IPS-20b (cell line): ENCODE data around the gene CACNA1D.

ENCODE experiments used
- H3K27ac ChIP-seq: one replicate; pipeline ENCODE4 v1.5.1; 2013; ENCODE audit warnings: low read length
- H3K27me3 ChIP-seq: 2 replicates; pipeline ENCODE4 v1.6.1; 2013; ENCODE audit warnings: mild to moderate bottlenecking, low read length, inconsistent platforms; ENCODE audit not compliant: insufficient read depth
- H3K36me3 ChIP-seq: 2 replicates; pipeline ENCODE4 v1.6.1; 2013; ENCODE audit warnings: low read depth, mild to moderate bottlenecking, inconsistent platforms, low read length, moderate library complexity; ENCODE audit not compliant: insufficient read depth
- H3K4me1 ChIP-seq: 2 replicates; pipeline ENCODE4 v1.6.1; 2013; ENCODE audit warnings: mild to moderate bottlenecking, control low read depth, inconsistent platforms, low read length, moderate library complexity; ENCODE audit not compliant: insufficient read depth
- H3K4me3 ChIP-seq: 2 replicates; pipeline ENCODE4 v1.5.1; 2013; ENCODE audit warnings: mild to moderate bottlenecking, low read length, inconsistent platforms
- H3K9ac ChIP-seq: 2 replicates; pipeline ENCODE4 v1.6.1; 2013; ENCODE audit warnings: low read depth, mild to moderate bottlenecking, inconsistent platforms, low read length, moderate library complexity
- H3K9me3 ChIP-seq: 2 replicates; pipeline ENCODE4 v1.6.1; 2013; ENCODE audit warnings: mild to moderate bottlenecking, low read depth, low read length, inconsistent platforms; ENCODE audit not compliant: insufficient read depth

Gene CACNA1D

DNA sequence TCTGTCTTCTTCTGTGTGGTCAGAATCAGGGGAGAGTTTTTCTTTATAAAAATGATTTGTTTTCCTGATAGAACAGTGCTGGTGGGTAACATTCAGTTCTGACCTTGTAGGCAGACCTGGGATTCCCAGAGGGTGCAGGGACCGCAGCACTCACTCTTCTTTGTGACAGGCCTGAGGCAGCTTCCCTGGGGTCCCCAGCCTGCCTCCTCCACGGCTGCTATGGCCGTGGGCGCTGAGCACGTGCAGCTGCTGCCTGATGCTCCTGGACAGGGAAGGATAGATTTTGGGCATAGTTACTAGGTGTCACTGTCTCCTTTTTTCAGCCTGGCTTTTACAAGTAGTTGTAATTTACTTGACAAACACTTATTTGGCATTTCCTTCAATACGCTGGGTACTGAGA lies 39.1 kb downstream of the CACNA1D start:
- Histone ChIP-seq H3K36me3 (no peaks in the 10 kb centered on the region), H3K4me1 (peaks cover 15% of the 10 kb centered on the region), H3K9ac (no peak overlapping the region), H3K9me3 (no peaks in the 10 kb centered on the region), H3K27me3 (no peaks in the 10 kb centered on the region), H3K27ac (no peak overlapping the region), H3K4me3 (no peak overlapping the region)

DNA sequence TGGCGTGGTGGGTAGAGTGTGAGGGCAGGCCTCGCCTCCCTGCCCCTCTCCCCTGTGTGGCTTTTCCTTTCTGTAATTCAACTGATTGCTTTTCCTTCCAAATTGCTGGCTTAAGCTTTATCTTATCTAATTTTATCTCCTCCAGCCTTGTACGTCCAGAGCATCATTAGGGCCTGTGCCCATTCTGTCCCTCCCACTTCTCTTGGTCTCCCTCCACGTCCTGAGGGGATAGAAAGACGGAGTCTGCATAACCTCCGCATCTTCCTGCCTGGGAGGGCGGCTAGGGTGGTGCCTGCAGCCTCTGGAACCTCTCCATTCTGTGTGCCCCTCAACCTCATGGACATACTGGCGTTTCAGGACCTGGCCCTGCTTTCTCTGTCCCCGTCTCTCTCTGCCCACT lies 39.8 kb downstream of the CACNA1D start:
- H3K9ac ChIP-seq, result no peak overlapping the region
- no peak overlapping the region for H3K4me3 ChIP-seq
- H3K27me3 ChIP-seq, result no peaks in the 10 kb centered on the region
- H3K9me3 ChIP-seq, result no peaks in the 10 kb centered on the region
- peaks cover 15% of the 10 kb centered on the region for H3K4me1 ChIP-seq
- no peak overlapping the region for H3K27ac ChIP-seq
- no peaks in the 10 kb centered on the region for H3K36me3 ChIP-seq

DNA sequence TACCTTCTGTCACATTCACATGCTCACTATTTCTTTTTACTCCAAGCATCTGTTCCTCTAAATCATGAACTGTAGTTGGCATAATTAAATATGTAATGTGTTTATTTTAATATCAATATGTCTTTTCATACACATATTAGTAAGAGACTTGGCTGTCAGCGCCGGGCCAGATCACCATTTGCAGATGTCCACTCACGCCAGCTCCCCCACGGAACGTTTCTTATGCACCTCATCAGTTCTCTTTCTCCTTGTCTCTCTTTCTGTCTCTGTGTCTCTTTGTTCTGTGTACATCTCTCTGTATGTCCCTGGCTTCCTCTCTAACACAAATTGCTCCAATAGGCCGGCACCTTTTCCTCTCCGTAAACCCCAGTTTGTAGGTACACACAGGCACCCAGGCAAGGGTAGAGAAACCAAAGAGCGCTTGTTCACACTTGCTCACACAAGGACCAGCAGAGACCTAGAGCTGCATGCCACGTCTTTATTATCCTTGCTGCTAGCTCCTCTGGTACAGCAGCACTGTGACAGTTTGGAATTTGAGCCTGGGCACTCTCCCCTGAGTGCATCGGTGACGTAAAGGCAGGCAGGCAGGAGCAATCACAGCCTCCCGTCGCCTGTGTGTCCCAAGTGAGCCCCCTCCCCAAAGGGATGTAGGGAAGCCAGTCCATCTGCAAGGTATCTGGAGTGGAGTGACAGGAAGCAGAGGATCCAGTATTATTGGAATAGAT lies 40.4 kb downstream of the CACNA1D start:
- H3K9ac ChIP-seq, result no peak overlapping the region
- no peak overlapping the region for H3K4me3 ChIP-seq
- no peaks in the 10 kb centered on the region for H3K9me3 ChIP-seq
- H3K36me3 ChIP-seq, result no peaks in the 10 kb centered on the region
- no peak overlapping the region for H3K27ac ChIP-seq
- H3K4me1 ChIP-seq, result peaks cover 15% of the 10 kb centered on the region
- H3K27me3 ChIP-seq, result no peaks in the 10 kb centered on the region

DNA sequence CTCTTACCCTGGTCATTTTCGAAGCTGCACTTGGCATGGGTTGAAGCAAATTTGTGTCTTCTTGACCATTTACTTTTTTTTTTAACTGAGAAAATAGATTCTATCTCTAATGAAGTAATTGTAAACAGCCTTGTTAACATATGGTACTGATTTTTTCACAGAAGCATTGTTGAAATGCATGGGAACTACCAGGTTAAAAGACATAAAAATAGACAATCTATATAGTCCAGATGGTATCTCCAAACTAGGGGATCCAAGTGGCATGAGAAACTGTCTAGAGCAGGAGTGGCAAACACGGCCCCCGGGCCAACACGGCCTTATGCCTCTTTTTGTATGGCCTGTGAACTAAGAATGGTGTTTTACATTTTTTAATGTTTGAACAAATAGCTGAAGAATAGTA lies 41.9 kb downstream of the CACNA1D start:
- no peaks in the 10 kb centered on the region for H3K27me3 ChIP-seq
- H3K9me3 ChIP-seq, result no peaks in the 10 kb centered on the region
- peaks cover 15% of the 10 kb centered on the region for H3K4me1 ChIP-seq
- no peak overlapping the region for H3K4me3 ChIP-seq
- no peak overlapping the region for H3K27ac ChIP-seq
- H3K36me3 ChIP-seq, result no peaks in the 10 kb centered on the region
- H3K9ac ChIP-seq, result no peak overlapping the region

DNA sequence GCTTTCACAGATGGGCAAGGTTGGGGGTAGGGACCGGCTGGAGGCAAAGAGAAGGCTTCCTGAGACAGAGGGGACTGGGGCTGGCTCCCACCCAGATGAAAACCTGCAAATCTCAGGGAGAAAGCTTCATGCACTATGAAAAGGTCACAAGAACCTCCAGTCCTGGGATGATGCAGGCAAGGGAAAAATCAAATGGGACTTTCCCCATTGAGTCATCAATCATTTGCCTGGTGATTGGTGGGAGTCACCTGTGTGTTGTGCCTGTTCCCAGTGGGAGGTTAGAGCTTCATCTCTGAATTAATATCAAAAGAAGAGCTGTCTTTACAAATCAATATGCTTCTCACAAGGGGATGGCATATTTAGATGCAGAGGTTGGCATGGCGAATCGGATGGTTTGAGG lies 49.9 kb downstream of the CACNA1D start:
- H3K9ac ChIP-seq, result no peak overlapping the region
- no peaks in the 10 kb centered on the region for H3K27me3 ChIP-seq
- no peaks in the 10 kb centered on the region for H3K9me3 ChIP-seq
- H3K36me3 ChIP-seq, result no peaks in the 10 kb centered on the region
- H3K27ac ChIP-seq, result no peak overlapping the region
- no peaks in the 10 kb centered on the region; the same call in 1 of the 2 replicates for H3K4me1 ChIP-seq
- H3K4me3 ChIP-seq, result no peak overlapping the region

DNA sequence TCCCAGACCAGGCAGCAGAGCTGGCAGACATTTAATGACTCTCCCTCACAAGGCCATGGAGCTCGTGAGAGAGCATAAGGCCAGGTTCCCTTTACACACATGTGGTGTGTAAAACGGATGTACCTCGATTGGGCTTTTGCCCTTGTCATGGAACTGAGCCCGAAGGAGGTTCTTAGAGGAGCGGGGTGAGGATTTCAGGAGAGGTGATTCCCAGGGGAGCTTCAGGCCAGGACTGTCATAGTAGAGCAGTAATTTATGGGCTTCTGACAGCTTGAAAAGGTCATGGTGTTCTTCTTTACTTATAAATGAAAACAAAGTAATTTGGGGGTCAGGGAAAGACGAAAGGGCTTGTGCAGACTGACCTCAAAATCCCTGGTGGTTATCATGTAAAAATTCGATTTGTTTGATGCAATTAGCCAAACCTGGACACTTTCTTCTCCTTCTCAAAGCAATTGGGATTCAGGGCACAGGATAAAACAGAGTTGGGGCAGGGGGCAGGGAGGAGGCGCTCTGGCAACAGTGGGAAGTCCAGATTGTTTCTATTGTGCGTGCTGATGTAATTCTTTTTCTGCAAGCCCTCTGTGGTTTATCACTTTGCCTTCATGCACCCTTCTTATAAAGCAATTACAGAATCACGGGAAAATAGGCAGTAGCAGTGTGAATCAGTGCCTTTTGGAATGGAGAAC lies 51.0 kb downstream of the CACNA1D start:
- no peak overlapping the region for H3K4me3 ChIP-seq
- no peak overlapping the region for H3K27ac ChIP-seq
- H3K4me1 ChIP-seq, result no peaks in the 10 kb centered on the region; the same call in 1 of the 2 replicates
- H3K9me3 ChIP-seq, result no peaks in the 10 kb centered on the region
- no peaks in the 10 kb centered on the region for H3K27me3 ChIP-seq
- no peaks in the 10 kb centered on the region for H3K36me3 ChIP-seq
- H3K9ac ChIP-seq, result no peak overlapping the region

DNA sequence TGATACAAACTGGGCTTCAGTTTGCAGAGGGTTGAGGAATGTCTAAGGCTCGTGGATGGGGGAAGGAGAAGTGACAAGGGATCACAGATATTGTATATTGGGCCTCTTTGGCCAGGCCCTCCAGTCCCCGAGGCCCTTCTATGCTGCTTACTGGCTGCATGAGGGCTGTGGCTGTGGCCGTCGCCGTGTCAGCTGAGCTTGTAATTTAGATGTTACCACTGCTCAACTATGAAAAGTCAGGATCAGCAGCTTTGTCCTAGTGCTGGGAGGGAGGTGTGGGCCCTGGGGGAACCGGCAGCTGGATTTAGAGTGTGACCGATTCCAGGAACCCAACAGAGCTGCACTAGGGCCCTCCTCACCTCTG lies 51.6 kb downstream of the CACNA1D start:
- no peaks in the 10 kb centered on the region for H3K36me3 ChIP-seq
- H3K27ac ChIP-seq, result no peak overlapping the region
- no peaks in the 10 kb centered on the region for H3K9me3 ChIP-seq
- no peak overlapping the region for H3K4me3 ChIP-seq
- H3K9ac ChIP-seq, result no peak overlapping the region
- H3K4me1 ChIP-seq, result no peaks in the 10 kb centered on the region; the same call in 1 of the 2 replicates
- H3K27me3 ChIP-seq, result no peaks in the 10 kb centered on the region

DNA sequence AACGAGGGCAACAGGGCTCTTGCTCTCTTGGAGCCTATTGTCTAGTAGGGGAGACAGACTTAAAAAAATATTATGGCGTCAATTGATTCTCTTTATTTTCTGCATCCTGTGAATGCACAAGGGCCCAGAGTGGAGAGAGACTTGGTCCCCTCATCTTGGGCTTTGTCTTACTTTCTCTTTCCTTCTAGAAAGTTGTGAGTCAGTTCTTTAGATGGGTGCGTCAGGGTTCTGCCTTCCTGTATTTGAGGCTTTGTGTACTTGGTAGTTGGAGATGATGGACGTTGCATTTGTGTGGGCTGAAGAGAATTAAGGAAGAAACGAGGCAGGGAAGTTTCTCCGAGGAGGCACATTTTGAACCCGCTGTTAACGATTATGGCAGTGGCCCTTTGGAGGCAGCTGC lies 52.9 kb downstream of the CACNA1D start:
- Histone ChIP-seq H3K27me3 (no peaks in the 10 kb centered on the region), H3K4me1 (no peaks in the 10 kb centered on the region; the same call in 1 of the 2 replicates), H3K9ac (no peak overlapping the region), H3K27ac (no peak overlapping the region), H3K9me3 (no peaks in the 10 kb centered on the region), H3K4me3 (no peak overlapping the region), H3K36me3 (no peaks in the 10 kb centered on the region)

DNA sequence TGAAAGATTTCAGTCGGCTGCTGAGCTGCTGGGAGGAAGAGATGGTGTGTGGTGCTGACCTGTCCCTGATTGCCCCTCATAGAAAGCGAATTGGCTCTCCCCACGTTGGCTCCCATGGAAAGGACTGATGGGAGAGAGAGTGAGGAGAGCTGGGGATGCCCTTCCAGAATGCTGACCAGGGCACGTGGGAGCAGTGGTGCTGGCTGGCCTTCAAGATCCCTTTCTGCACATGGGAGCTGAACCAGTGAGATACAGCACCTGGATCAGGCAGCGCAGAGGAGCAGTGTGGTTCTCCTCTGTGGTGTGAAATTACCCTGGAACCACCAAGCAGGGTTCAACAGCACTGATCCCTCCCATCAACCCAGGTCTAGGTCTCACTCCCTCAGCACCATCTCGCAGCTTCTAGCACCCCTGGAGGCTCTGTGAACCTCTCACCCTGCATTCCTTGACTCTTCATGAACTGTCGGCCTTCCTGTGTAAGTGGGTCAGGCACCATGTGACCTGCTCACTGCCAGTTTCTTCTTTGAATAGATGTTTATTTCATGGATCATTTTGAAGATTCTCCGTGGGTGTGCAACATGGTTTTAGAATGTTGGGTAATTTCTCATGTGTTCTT lies 55.7 kb downstream of the CACNA1D start:
- Histone ChIP-seq H3K4me3 (no peak overlapping the region), H3K9ac (no peak overlapping the region), H3K27ac (no peak overlapping the region), H3K36me3 (no peaks in the 10 kb centered on the region), H3K27me3 (no peaks in the 10 kb centered on the region), H3K9me3 (no peaks in the 10 kb centered on the region), H3K4me1 (no peaks in the 10 kb centered on the region; the same call in 1 of the 2 replicates)

DNA sequence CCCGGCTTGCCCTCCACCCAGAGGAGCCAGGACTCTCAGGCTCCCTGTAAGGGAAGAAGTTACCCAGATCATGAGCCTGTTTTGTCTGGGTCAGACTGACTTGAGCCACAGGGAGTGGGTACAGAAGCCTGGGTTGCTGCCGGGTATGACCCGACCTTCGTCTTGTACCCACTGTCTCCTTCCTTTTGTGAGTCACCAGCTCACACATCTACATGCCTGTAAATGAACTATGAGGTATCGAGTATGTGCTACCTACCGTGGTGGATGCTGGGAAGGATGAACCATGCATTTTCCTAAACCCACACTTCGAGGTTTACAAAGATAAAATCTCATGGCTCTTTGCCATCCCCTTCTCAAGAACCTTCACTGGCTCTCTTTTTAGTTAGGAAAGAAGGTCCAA lies 56.9 kb downstream of the CACNA1D start:
- H3K4me1 ChIP-seq, result no peaks in the 10 kb centered on the region; the same call in 1 of the 2 replicates
- no peak overlapping the region for H3K4me3 ChIP-seq
- no peaks in the 10 kb centered on the region for H3K36me3 ChIP-seq
- H3K27ac ChIP-seq, result no peak overlapping the region
- no peak overlapping the region for H3K9ac ChIP-seq
- H3K27me3 ChIP-seq, result no peaks in the 10 kb centered on the region
- H3K9me3 ChIP-seq, result no peaks in the 10 kb centered on the region

DNA sequence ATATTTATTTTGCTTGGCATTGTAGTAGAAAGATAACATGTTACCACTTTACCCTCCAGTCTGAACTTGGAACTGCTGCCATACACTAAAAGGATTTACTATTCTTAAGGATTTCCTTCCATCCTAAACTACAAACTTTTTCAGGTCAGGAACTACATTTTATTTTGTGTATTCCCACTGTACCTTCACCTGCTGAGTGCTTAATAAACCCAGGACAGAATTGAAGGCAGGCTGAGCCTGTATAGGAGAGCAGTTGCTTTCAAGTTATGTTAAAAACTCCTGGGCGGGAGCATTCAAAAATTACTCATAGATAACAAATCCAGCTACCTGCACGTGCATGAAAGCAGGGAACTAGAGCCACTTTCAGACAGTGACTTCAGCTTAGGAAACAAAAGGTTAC lies 58.3 kb downstream of the CACNA1D start:
- Histone ChIP-seq H3K9me3 (no peaks in the 10 kb centered on the region), H3K9ac (no peak overlapping the region), H3K4me1 (no peaks in the 10 kb centered on the region; the same call in 1 of the 2 replicates), H3K27me3 (no peaks in the 10 kb centered on the region), H3K36me3 (no peaks in the 10 kb centered on the region), H3K27ac (no peak overlapping the region), H3K4me3 (no peak overlapping the region)

DNA sequence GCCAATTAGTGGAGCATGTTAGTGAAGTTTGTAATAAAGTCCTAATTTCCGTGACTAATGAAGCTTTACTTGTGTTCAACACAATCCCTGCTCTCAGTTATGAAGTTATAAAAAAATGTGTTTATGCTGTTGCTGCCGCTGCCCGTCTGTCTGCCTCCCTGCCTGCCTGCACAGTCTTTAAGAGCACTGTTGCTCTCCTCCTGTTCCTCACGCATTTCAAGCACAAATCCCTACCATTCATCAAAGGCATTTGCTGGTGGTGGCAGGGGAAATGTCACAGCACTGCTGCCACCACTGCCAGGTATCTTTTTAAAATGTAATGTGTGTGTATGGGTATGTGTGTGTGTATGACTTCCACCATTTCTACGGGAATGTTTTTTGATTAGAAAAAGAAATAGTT lies 58.8 kb downstream of the CACNA1D start:
- Histone ChIP-seq H3K27ac (no peak overlapping the region), H3K36me3 (no peaks in the 10 kb centered on the region), H3K9me3 (no peaks in the 10 kb centered on the region), H3K4me1 (no peaks in the 10 kb centered on the region; the same call in 1 of the 2 replicates), H3K4me3 (no peak overlapping the region), H3K27me3 (no peaks in the 10 kb centered on the region), H3K9ac (no peak overlapping the region)
